Pons (tissue), 1 donor: ENCODE data around the gene YTHDF1.

Experiments
- DNase-seq: peaks from one replicate; pipeline ENCODE4 v3.0.0-alpha.2; 2016; ENCODE audit warnings: low spot score

Gene YTHDF1

GRCh38 chr20:63185215-63185796 lies 30.6 kb downstream of the YTHDF1 start:
- DNase-seq, result no peak

- DNase-seq, result no peak
Measured at GRCh38 chr20:63183422-63184146, 32.3 kb downstream of the YTHDF1 start.

GRCh38 chr20:63182946-63183415 lies 33.0 kb downstream of the YTHDF1 start:
- no peak for DNase-seq

- no peak for DNase-seq
Measured at GRCh38 chr20:63182425-63182824, 33.5 kb downstream of the YTHDF1 start.

- no peak for DNase-seq
Measured at GRCh38 chr20:63181226-63181625, 34.7 kb downstream of the YTHDF1 start.

GRCh38 chr20:63180569-63181185 lies 35.3 kb downstream of the YTHDF1 start:
- DNase-seq, result no peak

- no peak for DNase-seq
Measured at GRCh38 chr20:63179687-63180568, 36.0 kb downstream of the YTHDF1 start.

- DNase-seq, result no peak
Measured at GRCh38 chr20:63178889-63179686, 36.8 kb downstream of the YTHDF1 start.

- DNase-seq, result no peak
Measured at GRCh38 chr20:63178446-63178820, 37.5 kb downstream of the YTHDF1 start.

GRCh38 chr20:63177785-63178445 lies 38.0 kb downstream of the YTHDF1 start:
- no peak for DNase-seq

- no peak for DNase-seq
Measured at GRCh38 chr20:63177134-63177784, 38.7 kb downstream of the YTHDF1 start.

- DNase-seq, result no peak
Measured at GRCh38 chr20:63176427-63177133, 39.4 kb downstream of the YTHDF1 start.

GRCh38 chr20:63176034-63176426 lies 39.9 kb downstream of the YTHDF1 start:
- DNase-seq, result no peak

- DNase-seq, result no peak
Measured at GRCh38 chr20:63175038-63175895, 40.7 kb downstream of the YTHDF1 start.

GRCh38 chr20:63174309-63175037 lies 41.5 kb downstream of the YTHDF1 start:
- DNase-seq, result no peak

GRCh38 chr20:63173552-63174191 lies 42.3 kb downstream of the YTHDF1 start:
- no peak for DNase-seq

- DNase-seq, result no peak
Measured at GRCh38 chr20:63172726-63173125, 43.2 kb downstream of the YTHDF1 start.

GRCh38 chr20:63171991-63172390 lies 43.9 kb downstream of the YTHDF1 start:
- DNase-seq, result no peak
